ENCODE measurements around the gene ANKRD24.

GRCh38 chr19:4152241-4152998 lies 30.1 kb upstream of the ANKRD24 start:
- no peak for TF ChIP-seq POLR2A (IDR thresholded peaks at IDR 0.05; ENCODE audit: low read depth, low read length)
- TF ChIP-seq POLR2AphosphoS5 (IDR thresholded peaks at IDR 0.05; ENCODE audit: low read depth, low read length) = no peak
- TF ChIP-seq SPI1 (IDR thresholded peaks at IDR 0.05; ENCODE audit: low read depth, low read length) = no peak
